Stimulated activated CD4-positive, alpha-beta T cell treated with anti-CD3 and anti-CD28 coated beads, Interleukin-4, amount 100 ng/mL, for 1 hour (primary cell): ENCODE results near the gene APAF1.

Source experiments
- DNase-seq: peaks from one replicate; pipeline ENCODE4 v3.0.0-alpha.2; 2020

APAF1 gene

GRCh38 chr12:98763656-98764055, 118.6 kb downstream of the APAF1 start:
- no peak for DNase-seq

DNA sequence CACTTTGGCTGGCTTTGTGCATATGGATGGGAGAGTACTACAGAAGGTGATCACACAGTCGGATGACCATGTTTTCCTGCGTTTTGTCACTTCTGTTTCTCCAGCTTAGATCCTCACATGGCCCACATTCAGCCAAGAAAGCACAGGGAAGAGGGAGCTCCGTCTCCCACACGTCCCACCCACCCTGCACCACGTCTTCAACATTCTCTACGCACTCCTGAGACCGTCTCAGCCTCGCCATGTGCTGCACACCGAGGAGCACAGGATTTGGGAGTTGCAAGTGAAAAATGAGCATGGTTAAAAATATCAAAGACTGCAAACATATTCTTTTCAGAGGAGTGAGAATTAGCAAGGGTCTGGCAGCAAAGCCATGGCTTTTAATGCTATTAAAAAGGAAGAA, 122.2 kb downstream of the APAF1 start:
- no peak for DNase-seq

- no peak for DNase-seq
Measured at GRCh38 chr12:98769068-98769467, 124.0 kb downstream of the APAF1 start.

- DNase-seq = no peak
Measured at GRCh38 chr12:98770230-98770629, 125.1 kb downstream of the APAF1 start.

GRCh38 chr12:98771811-98772752, 127.0 kb downstream of the APAF1 start:
- no peak for DNase-seq

- DNase-seq = no peak
Measured at GRCh38 chr12:98772818-98773217, 127.7 kb downstream of the APAF1 start.

- DNase-seq = no peak
Measured at GRCh38 chr12:98780261-98780660, 135.2 kb downstream of the APAF1 start.

DNA sequence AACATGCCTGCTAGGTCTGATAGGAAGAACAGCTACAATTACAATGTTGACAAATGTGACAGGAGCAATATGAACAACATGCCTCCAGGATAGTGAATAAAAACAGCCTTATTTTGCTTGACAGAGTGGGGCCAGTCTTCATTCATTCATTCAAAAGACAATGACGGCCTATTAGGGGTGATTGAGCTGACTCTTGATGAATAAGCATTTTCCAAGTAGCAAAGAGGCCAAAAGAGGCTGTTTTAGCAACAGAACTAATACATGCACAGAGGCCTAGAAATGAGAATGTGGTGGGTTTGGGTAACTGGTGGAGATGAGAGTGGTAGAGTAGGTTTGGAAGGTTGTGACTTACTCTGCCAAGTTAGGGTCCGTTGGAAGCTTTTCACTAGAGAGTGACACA, 138.3 kb downstream of the APAF1 start:
- no peak for DNase-seq
